Fibroblast of the aortic adventitia (primary cell): ENCODE results near the gene FOXP1. TPM values are rescaled to one million over a fixed set of nuclear protein-coding genes. Genes with fewer than 3 reads are reported as not detected.

ENCODE experiments used
- DNase-seq: peaks from one replicate; pipeline ENCODE4 v3.0.0-alpha.2; 2010; ENCODE audit warnings: low read depth
- H3K4me3 ChIP-seq: 2 replicates; pipeline ENCODE4 v1.5.1; 2011; ENCODE audit warnings: low read depth, mild to moderate bottlenecking, control low read depth, low read length, moderate library complexity
- total RNA-seq: library from RNA; depleted of rRNA; stranded (reverse); fragments of >200 nt; gene quantifications from 2 replicates; pipeline ENCODE4 v1.2.3, GENCODE V29; 2012; ENCODE audit warnings: low replicate concordance
- TF ChIP-seq, protein P1 (sequence below): IDR thresholded peaks from 2 replicates; pipeline ENCODE4 v1.5.1; 2011; ENCODE audit warnings: mild to moderate bottlenecking, low read length, control low read depth, inconsistent platforms; ENCODE audit not compliant: insufficient read depth

The FOXP1 gene
- total RNA-seq, 1 donor = 115 TPM

DNA sequence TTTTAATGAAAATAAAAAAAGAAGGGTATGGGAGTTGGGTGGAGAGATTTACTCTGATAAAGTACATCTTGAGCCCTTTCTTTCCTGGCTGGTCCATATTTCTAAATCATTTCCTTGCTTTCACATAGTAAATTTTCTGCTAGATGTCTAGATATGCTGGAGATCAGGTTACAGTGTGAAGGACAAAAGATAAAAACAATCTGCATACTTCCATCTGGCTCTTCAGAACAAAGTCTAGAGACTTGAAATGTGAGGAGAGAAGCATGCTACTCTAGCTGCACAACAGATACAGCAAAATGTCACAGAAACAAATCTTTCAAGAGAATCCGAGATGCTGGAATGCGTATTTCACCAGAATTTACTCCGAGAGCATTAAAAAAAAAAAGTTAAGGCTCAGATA lies 42.2 kb downstream of the FOXP1 start:
- no peak overlapping the region for H3K4me3 ChIP-seq
- DNase-seq = peak; percentile 71
- TF ChIP-seq, protein P1, sequence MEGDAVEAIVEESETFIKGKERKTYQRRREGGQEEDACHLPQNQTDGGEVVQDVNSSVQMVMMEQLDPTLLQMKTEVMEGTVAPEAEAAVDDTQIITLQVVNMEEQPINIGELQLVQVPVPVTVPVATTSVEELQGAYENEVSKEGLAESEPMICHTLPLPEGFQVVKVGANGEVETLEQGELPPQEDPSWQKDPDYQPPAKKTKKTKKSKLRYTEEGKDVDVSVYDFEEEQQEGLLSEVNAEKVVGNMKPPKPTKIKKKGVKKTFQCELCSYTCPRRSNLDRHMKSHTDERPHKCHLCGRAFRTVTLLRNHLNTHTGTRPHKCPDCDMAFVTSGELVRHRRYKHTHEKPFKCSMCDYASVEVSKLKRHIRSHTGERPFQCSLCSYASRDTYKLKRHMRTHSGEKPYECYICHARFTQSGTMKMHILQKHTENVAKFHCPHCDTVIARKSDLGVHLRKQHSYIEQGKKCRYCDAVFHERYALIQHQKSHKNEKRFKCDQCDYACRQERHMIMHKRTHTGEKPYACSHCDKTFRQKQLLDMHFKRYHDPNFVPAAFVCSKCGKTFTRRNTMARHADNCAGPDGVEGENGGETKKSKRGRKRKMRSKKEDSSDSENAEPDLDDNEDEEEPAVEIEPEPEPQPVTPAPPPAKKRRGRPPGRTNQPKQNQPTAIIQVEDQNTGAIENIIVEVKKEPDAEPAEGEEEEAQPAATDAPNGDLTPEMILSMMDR = no peak

DNA sequence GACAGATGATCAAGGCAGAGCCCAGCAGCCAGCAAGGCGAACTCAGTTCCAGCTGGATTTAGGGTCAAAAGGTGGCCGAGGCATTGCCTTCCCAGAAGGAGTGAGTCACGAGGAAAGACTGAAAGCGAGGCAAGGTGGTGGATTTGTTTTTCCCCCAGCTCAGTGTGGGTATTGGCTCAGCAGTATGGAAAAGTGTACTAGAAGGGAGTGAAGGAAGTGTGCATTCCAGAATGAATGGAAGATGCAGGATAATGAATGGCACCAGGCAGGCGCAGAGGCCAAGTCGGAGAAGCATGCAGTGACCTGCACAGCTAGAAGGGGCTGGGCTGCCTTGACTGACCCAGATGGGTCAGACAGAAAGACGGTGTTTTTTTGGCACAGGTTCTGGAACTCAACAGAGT lies 46.3 kb downstream of the FOXP1 start:
- TF ChIP-seq, protein P1 = no peak
- H3K4me3 ChIP-seq = no peak overlapping the region
- peak; percentile 98 for DNase-seq

DNA sequence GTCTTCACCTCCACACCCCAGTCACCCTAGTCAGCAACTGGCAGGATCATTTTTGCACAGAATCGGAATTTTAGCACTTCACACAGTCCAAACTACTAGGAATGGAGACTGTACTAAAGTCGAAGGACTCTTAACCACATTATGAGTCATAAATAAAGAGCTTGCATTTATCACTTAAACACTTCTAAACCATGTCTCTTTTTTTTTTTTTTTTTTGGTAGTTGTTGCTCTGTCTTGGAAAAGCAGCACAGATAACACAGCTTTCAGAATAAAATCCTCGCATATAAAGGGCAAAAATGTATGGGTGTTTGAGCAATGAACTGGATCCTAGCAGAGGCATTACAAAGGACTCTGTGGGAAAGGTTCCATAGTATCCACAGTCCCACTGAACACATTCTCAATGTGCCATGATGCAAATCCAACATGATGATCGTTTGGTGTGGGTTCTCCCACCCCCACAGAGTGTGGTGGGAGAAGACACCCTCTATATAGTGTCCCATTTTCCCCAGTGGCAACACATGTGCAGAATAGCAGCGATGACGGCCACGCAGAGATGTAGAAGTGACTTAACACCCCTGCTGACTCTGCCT lies 47.1 kb downstream of the FOXP1 start:
- peak overlapping the region; percentile 26 for H3K4me3 ChIP-seq
- TF ChIP-seq, protein P1 = no peak
- peak; percentile 92 for DNase-seq

DNA sequence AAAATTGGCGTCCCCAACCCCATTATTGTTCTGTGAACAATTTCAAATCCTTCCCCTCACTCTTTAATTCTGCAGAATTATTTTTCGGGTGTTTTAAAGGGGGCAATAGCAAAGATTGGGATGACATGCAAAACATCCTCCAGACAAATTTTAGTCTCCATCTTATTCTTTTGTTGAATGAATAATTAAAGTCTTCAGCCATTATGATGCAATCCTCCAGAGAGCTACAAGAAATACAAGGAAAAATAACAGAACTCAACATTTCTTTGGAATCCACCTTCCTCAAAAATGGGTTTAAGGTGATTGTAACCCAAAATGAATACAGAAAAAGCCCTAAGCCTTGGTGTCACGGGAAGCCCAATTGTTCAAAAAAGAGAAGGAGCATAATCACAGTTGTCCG lies 49.9 kb downstream of the FOXP1 start:
- TF ChIP-seq, protein P1 = no peak
- DNase-seq = no peak
- H3K4me3 ChIP-seq = no peak overlapping the region

DNA sequence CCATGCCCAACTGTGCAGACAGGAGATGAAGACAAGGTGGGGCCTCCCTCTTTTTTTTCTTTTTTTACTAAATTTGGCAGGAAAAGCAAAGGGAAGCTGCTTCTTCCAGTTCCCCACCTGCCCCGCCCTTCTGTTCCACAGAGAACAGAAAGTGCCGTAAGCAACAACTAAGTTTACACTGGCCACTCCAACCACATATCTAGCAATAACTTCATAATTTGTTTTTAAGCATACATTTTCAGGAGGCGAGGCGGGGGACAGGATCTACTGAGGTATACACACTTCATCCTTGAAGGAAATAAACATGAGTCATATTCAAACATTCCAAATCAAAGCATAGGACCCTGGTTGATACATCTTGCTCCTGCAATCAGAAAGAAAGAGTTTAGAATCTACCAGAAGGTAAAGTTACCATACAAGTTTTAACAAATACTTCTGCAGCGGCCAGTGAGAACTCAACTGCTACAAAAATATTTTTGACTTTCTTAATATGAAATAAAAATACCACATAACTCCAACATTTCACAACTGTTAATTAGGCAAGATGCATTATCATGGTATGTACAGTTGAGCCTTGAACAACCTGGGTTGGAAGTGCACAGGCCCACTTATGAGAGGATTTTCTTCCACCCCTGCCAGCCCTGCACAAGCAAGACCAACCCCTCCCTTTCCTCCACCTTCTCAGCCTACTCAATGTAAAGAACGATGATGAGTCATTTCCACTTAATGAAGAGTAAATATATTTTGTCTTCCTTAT lies 50.7 kb downstream of the FOXP1 start:
- no peak for DNase-seq
- TF ChIP-seq, protein P1 = no peak
- H3K4me3 ChIP-seq = no peak overlapping the region

DNA sequence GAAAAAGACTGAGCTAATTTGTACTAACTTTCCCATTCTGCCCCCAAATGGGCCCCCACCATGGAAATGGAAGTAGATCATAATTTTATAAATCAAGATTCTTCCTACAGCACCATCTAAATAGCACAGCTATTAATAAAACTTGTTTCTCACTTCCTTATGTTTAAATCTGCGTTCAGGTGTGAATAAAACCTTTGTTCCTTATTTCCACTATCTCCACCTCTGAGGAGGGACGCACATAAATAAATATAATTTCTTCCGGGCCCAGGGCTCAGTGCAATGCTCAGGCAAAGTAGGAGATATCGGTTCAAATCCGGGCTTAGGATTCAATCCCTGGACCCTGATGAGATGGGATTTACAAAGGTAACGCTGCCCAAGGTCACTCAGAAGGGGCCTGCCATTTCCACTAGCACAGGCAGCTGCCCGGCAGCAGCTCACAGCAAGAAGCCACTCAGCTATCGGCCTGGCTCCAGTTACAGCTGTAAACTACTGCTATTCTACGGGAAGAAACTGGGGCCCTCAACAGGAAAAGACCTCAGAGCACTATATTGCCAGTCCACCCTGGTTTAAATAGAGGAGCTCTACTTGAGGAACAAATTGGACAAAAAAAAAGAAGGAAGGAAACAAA lies 52.5 kb downstream of the FOXP1 start:
- DNase-seq = no peak

More for the DNA sequence above, 52.5 kb downstream of the FOXP1 start:
- TF ChIP-seq, protein P1 = no peak
- no peak overlapping the region for H3K4me3 ChIP-seq
